ENCODE measurements around the gene RAB44. TPM values are rescaled to one million over a fixed set of nuclear protein-coding genes. Genes with fewer than 3 reads are reported as not detected.

Gene RAB44
- total and polyA plus RNA-seq, 2 of the 4 experiments (the other 2 are of a cell fraction): 0.03 TPM; not detected in 1

GRCh38 chr6:36725581-36725980, 28.0 kb downstream of the RAB44 start:
- Histone ChIP-seq H3K18ac (ENCODE audit: low read depth, low read length) (no peak overlapping the region), H4K91ac (ENCODE audit: insufficient read depth, low read depth, low read length) (no peak overlapping the region), H2AFZ (replicated peaks; ENCODE audit: low read length, poor library complexity) (no peak overlapping the region), H3K4ac (ENCODE audit: low read depth, low read length) (no peak overlapping the region), H2BK5ac (ENCODE audit: low read depth, low read length, poor library complexity, severe bottlenecking) (no peak overlapping the region), H3K9me3 (ENCODE audit: control insufficient read depth, insufficient read depth, low read length) (no peaks in the 10 kb centered on the region), H4K20me1 (ENCODE audit: insufficient read depth, low read length) (peaks cover 5% of the 10 kb centered on the region; the same call in 1 of the 2 replicates), H3K9ac (ENCODE audit: low read depth, low read length) (no peak overlapping the region), H3K9me1 (ENCODE audit: insufficient read depth, low read length) (no peaks in the 10 kb centered on the region), H3K14ac (replicated peaks; ENCODE audit: low read depth, low read length) (no peak overlapping the region), H3K27me3 (ENCODE audit: control insufficient read depth, insufficient read depth, low read length) (peaks cover 7% of the 10 kb centered on the region; the same call in 1 of the 2 replicates), H4K8ac (ENCODE audit: low read depth in 2 of 2, low read length in 2 of 2) (no peak overlapping the region), H2BK20ac (ENCODE audit: low read depth, low read length) (no peak overlapping the region), H3K27ac (ENCODE audit: insufficient read depth, low read length) (no peak overlapping the region), H3K23ac (ENCODE audit: low read depth, low read length) (no peak overlapping the region), H3K36me3 (ENCODE audit: control insufficient read depth, insufficient read depth, low read length) (no peaks in the 10 kb centered on the region), H3K56ac (ENCODE audit: extremely low read depth, insufficient read depth, low read length) (no peak overlapping the region), H3K79me1 (ENCODE audit: low read depth in 1 of 2, low read length in 2 of 2) (no peaks in the 10 kb centered on the region), H3K4me2 (ENCODE audit: low read depth, low read length) (no peak overlapping the region), H3K4me1 (ENCODE audit: control insufficient read depth, insufficient read depth, low read length) (no peaks in the 10 kb centered on the region), H3K4me3 (ENCODE audit: insufficient read depth, low read depth, low read length) (no peak overlapping the region), H2AK5ac (ENCODE audit: low read depth, low read length) (no peak overlapping the region; the same call in 1 of the 2 replicates), H2BK15ac (ENCODE audit: low read depth, low read length) (no peak overlapping the region), H4K5ac (ENCODE audit: low read depth, low read length) (no peak overlapping the region), H2AK9ac (replicated peaks; ENCODE audit: low read depth, low read length, poor library complexity) (peak overlapping the region; percentile 72), H2BK120ac (ENCODE audit: low read depth, low read length) (no peak overlapping the region)
- POLR2A ChIA-PET (ENCODE audit: unreplicated experiment): no interaction called here
- intact Hi-C loops (cut with micrococcal nuclease) (no loop called here), in situ Hi-C loops (cut with MboI; ENCODE audit: low sequenced_read_pairs) (no loop called here), dilution Hi-C loops (cut with HindIII; ENCODE audit: low sequenced_read_pairs, unreplicated experiment) (no loop called here)
- no peak for TF ChIP-seq RAD21 (IDR thresholded peaks at IDR 0.05; ENCODE audit: low read length)
- TF ChIP-seq USF2 (IDR thresholded peaks at IDR 0.05; ENCODE audit: low read depth, low read length): no peak
- no peak for TF ChIP-seq CHD1 (IDR thresholded peaks at IDR 0.05; ENCODE audit: low read depth, low read length)
- TF ChIP-seq CTCF (conservative IDR thresholded peaks at IDR 0.05; ENCODE audit: low read depth, low read length): no peak
- TF ChIP-seq RCOR1 (IDR thresholded peaks at IDR 0.05; ENCODE audit: insufficient replicate concordance, low read length): no peak
- TF ChIP-seq MAZ (IDR thresholded peaks at IDR 0.05; ENCODE audit: borderline replicate concordance, low read depth, low read length): no peak
- no peak for TF ChIP-seq RFX5 (IDR thresholded peaks at IDR 0.05; ENCODE audit: low read depth, low read length)
- TF ChIP-seq NFE2L2 (IDR thresholded peaks at IDR 0.05; ENCODE audit: low read depth, low read length): no peak
- DNase-seq (no peak), ATAC-seq (ENCODE audit: low read depth) (no peak)
- no TSS peak for BruUV-seq (replicated peaks)
- no CpG with 5 or more reads among the region's 7 CpGs for WGBS, 2 experiments (ENCODE audit: extremely low coverage in 2 of 2, insufficient read length in 1 of 2)
- CTCF ChIA-PET: interaction anchor here (3.2 kb wide), 1 partner anchor 110 kb away, joined by 15 read pairs; no protein-coding TSS in a partner anchor

Data from IMR-90 (cell line).